HTR-8/SVneo (cell line): Measurements from ENCODE around the gene GATA2.

ENCODE experiments used
- DNase-seq: peaks from one replicate; pipeline ENCODE4 v3.0.0; 2011; ENCODE audit warnings: low spot score, mixed read lengths; ENCODE audit not compliant: insufficient read length
- FAIRE-seq: peaks from 2 replicates; lab custom pipeline; 2011; peaks lifted over from hg19 to GRCh38; lab: Jason Lieb, UNC

GATA2 gene

GRCh38 chr3:128478576-128479506, 14.2 kb downstream of the GATA2 start:
- no peak for FAIRE-seq

GRCh38 chr3:128476659-128477058, 16.3 kb downstream of the GATA2 start:
- FAIRE-seq = no peak
- no peak for DNase-seq

More at GRCh38 chr3:128478576-128479506, 14.2 kb downstream of the GATA2 start:
- no peak for DNase-seq

- FAIRE-seq (no peak), DNase-seq (no peak)
These were observed 17.6 kb downstream of the GATA2 start for GRCh38 chr3:128475355-128475754.

GRCh38 chr3:128473737-128474136, 19.3 kb downstream of the GATA2 start:
- DNase-seq (no peak), FAIRE-seq (no peak)

GRCh38 chr3:128473180-128473519, 19.9 kb downstream of the GATA2 start:
- DNase-seq = no peak
- FAIRE-seq = no peak

- DNase-seq (no peak), FAIRE-seq (no peak)
These were observed 20.4 kb downstream of the GATA2 start for GRCh38 chr3:128472449-128473179.

GRCh38 chr3:128471720-128472119, 21.3 kb downstream of the GATA2 start:
- no peak for FAIRE-seq
- no peak for DNase-seq

GRCh38 chr3:128471110-128471509, 21.9 kb downstream of the GATA2 start:
- FAIRE-seq (no peak), DNase-seq (no peak)

- FAIRE-seq (no peak), DNase-seq (no peak)
These were observed 22.7 kb downstream of the GATA2 start for GRCh38 chr3:128470134-128470899.

- FAIRE-seq = no peak
- DNase-seq = no peak
These were observed 23.4 kb downstream of the GATA2 start for GRCh38 chr3:128469556-128469955.

GRCh38 chr3:128468791-128469527, 24.0 kb downstream of the GATA2 start:
- no peak for FAIRE-seq
- DNase-seq = no peak

GRCh38 chr3:128468285-128468790, 24.7 kb downstream of the GATA2 start:
- FAIRE-seq = no peak

GRCh38 chr3:128466840-128467541, 26.0 kb downstream of the GATA2 start, which contains the start of gene DNAJB8:
TSS of gene DNAJB8 (minus strand) at chr3:128466890. CDS start at chr3:128463245, 3,645 bp downstream.
- peak; percentile 44 for FAIRE-seq

More at GRCh38 chr3:128468285-128468790, 24.7 kb downstream of the GATA2 start:
- no peak for DNase-seq

GRCh38 chr3:128464702-128465101, 28.3 kb downstream of the GATA2 start:
- no peak for FAIRE-seq
- no peak for DNase-seq

More at GRCh38 chr3:128466840-128467541, 26.0 kb downstream of the GATA2 start, which contains the start of gene DNAJB8:
- DNase-seq = no peak

GRCh38 chr3:128464188-128464587, 28.8 kb downstream of the GATA2 start:
- DNase-seq = no peak
- FAIRE-seq = no peak

GRCh38 chr3:128463771-128464170, 29.2 kb downstream of the GATA2 start:
- no peak for FAIRE-seq

GRCh38 chr3:128463354-128463753, 29.6 kb downstream of the GATA2 start:
- FAIRE-seq (no peak), DNase-seq (no peak)

More at GRCh38 chr3:128463771-128464170, 29.2 kb downstream of the GATA2 start:
- DNase-seq = no peak

GRCh38 chr3:128462931-128463330, 30.1 kb downstream of the GATA2 start:
- FAIRE-seq (no peak), DNase-seq (no peak)
